ENCODE results near the gene ANKRD33B.

Gene ANKRD33B

DNA sequence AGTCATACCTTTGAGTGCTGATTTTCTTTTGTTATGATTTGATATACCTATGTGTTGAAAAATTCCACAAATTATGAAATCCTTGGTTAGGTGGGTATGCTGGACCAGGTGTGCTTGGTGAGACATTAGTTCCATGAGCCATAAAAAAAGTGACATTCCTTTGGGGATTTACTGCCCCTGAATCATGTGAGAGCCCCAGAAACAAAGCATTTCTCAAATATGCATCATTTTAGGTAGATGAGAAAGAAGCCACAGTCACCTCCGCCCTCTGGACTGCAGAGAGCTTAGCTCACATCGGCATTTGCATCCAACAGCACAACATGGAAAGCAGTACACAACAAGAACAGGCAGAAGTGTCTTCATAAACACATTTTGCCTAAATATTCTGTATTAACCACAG lies 141.9 kb downstream of the ANKRD33B start:
- Histone ChIP-seq H3K9me3 (ENCODE audit: control insufficient read depth, insufficient read depth, low read length) (no peaks in the 10 kb centered on the region), H3K9ac (ENCODE audit: low read depth, low read length) (no peak overlapping the region), H3K36me3 (ENCODE audit: insufficient read depth, low read length) (no peaks in the 10 kb centered on the region), H3K4me1 (ENCODE audit: insufficient read depth, low read length) (peaks cover 53% of the 10 kb centered on the region)

DNA sequence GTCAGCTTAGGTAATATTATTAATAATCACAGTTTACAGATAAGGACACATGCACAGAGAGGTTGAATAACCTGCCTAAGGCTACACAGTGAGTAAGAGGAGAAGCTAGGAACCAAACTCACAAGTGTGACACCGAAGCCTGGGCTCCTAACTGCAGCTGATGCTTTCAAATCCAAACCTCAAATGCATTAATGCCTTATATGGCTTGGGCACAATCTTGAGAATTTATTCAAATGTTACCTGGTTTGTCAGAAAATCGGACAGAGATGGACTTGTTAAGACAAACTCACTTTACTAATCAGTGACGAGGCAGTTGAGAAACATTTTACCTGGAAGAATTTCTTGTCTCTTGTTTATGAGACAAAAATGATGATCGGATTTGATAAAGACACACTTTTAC lies 142.5 kb downstream of the ANKRD33B start:
- Histone ChIP-seq H3K4me1 (ENCODE audit: insufficient read depth, low read length) (peaks cover 48% of the 10 kb centered on the region), H3K9ac (ENCODE audit: low read depth, low read length) (no peak overlapping the region), H3K9me3 (ENCODE audit: control insufficient read depth, insufficient read depth, low read length) (no peaks in the 10 kb centered on the region), H3K36me3 (ENCODE audit: insufficient read depth, low read length) (no peaks in the 10 kb centered on the region)

All from ES-I3 (cell line).